Measurements from ENCODE around the gene GPSM1.
"Not testable (repeated sequence)": the region's sequence is repeated elsewhere in the genome, so short reads cannot be mapped to it uniquely, and the experiment has no call there.

Gene GPSM1

GRCh38 chr9:136319244-136319643, 8.1 kb upstream of the GPSM1 start:
- DNase-seq, result not testable (repeated sequence)

- DNase-seq, result not testable (repeated sequence)
These were observed 7.4 kb upstream of the GPSM1 start for GRCh38 chr9:136319955-136320354.

- not testable (repeated sequence) for DNase-seq
These were observed 6.4 kb upstream of the GPSM1 start for GRCh38 chr9:136320972-136321371.

- no peak for DNase-seq
These were observed 5.8 kb upstream of the GPSM1 start for GRCh38 chr9:136321561-136321960.

- DNase-seq, result no peak
These were observed 4.5 kb upstream of the GPSM1 start for GRCh38 chr9:136322756-136323330.

GRCh38 chr9:136323371-136323789, 4.0 kb upstream of the GPSM1 start:
- no peak for DNase-seq

GRCh38 chr9:136324501-136325300, 2.6 kb upstream of the GPSM1 start:
- DNase-seq, result no peak

- no peak for DNase-seq
These were observed 2.0 kb upstream of the GPSM1 start for GRCh38 chr9:136325358-136325757.

GRCh38 chr9:136326061-136326760, 1.1 kb upstream of the GPSM1 start:
- peak; percentile 81 for DNase-seq

GRCh38 chr9:136326761-136327303, 507 bp upstream of the GPSM1 start:
- DNase-seq, result peak; percentile 71

GRCh38 chr9:136328011-136328621, 777 bp downstream of the GPSM1 start:
- DNase-seq, result peak; percentile 79

GRCh38 chr9:136328622-136329041, 1.3 kb downstream of the GPSM1 start:
- DNase-seq, result peak; percentile 87

- no peak for DNase-seq
These were observed 1.9 kb downstream of the GPSM1 start for GRCh38 chr9:136329211-136329627.

- no peak for DNase-seq
These were observed 2.5 kb downstream of the GPSM1 start for GRCh38 chr9:136329636-136330405.

- DNase-seq, result no peak
These were observed 3.2 kb downstream of the GPSM1 start for GRCh38 chr9:136330406-136330990.

GRCh38 chr9:136331030-136331429, 3.7 kb downstream of the GPSM1 start:
- DNase-seq, result no peak

- no peak for DNase-seq
These were observed 4.5 kb downstream of the GPSM1 start for GRCh38 chr9:136331556-136332481.

- no peak for DNase-seq
These were observed 5.2 kb downstream of the GPSM1 start for GRCh38 chr9:136332482-136332983.

GRCh38 chr9:136333045-136333444, 5.7 kb downstream of the GPSM1 start:
- DNase-seq, result no peak

- no peak for DNase-seq
These were observed 6.1 kb downstream of the GPSM1 start for GRCh38 chr9:136333486-136333885.
